Aorta (tissue), 5 donors: ENCODE data around the gene PPP2R5C. TPM values are rescaled to one million over a fixed set of nuclear protein-coding genes. Genes with fewer than 3 reads are reported as not detected.

Experiments used
- ATAC-seq: fragments of 200-7000 bp; cut with Tn5 transposase; one replicate; pipeline ENCODE4 v1.9.1; 2022; ENCODE audit warnings: moderate library complexity; ENCODE audit not compliant: low FRiP score
- DNase-seq, 2 donors: peaks; one replicate each; pipeline ENCODE4 v3.0.0-alpha.2; 2020
- H3K27ac ChIP-seq, 2 donors: one replicate each; pipeline ENCODE4 v1.5.1; 2013; ENCODE audit warnings: low read length in 2 of 2, mild to moderate bottlenecking in 2 of 2, moderate library complexity in 2 of 2, control low read depth in 1 of 2, inconsistent platforms in 1 of 2, low read depth in 1 of 2
- H3K27me3 ChIP-seq, 2 donors: one replicate each; pipeline ENCODE4 v1.6.1; 2013; ENCODE audit warnings: control low read depth in 1 of 2, low read length in 1 of 2, mild to moderate bottlenecking in 1 of 2, moderate library complexity in 1 of 2; ENCODE audit not compliant: insufficient read depth in 2 of 2, control insufficient read depth in 1 of 2
- H3K36me3 ChIP-seq, 2 donors: one replicate each; pipeline ENCODE4 v1.6.1; 2013; ENCODE audit warnings: control low read depth in 1 of 2, low read length in 1 of 2, mild to moderate bottlenecking in 1 of 2; ENCODE audit not compliant: insufficient read depth in 2 of 2, control insufficient read depth in 1 of 2
- H3K4me1 ChIP-seq, 2 donors: one replicate each; pipeline ENCODE4 v1.6.1; 2013; ENCODE audit warnings: low read length in 2 of 2, control low read depth in 1 of 2, mild to moderate bottlenecking in 1 of 2, moderate library complexity in 1 of 2; ENCODE audit not compliant: insufficient read depth in 2 of 2, control insufficient read depth in 1 of 2
- H3K4me3 ChIP-seq, 2 donors: one replicate each; pipeline ENCODE4 v1.5.1; 2013; ENCODE audit warnings: low read length in 2 of 2, control low read depth in 1 of 2, mild to moderate bottlenecking in 1 of 2
- H3K9me3 ChIP-seq: one replicate; pipeline ENCODE4 v1.6.1; 2013; ENCODE audit warnings: mild to moderate bottlenecking, low read length; ENCODE audit not compliant: control insufficient read depth
- WGBS, 2 donors: extraction: QIAGEN DNeasy Blood & Tissue Kit; methylation state at CpG; one replicate each; pipeline ENCODE4 v1.1.7; 2013; 5-methylcytosine and 5-hydroxymethylcytosine counted together
- intact Hi-C, 2 donors: fragments of 100-400 bp; cut with DNase I; formaldehyde crosslinking; loops; one replicate each; pipeline versions ENCODE4 v1.14.2 to v1.15.0; 2022
- polyA plus RNA-seq, 2 donors: library from polyadenylated mRNA; stranded (reverse); fragments of 200-250 nt; gene quantifications; one replicate each; pipeline ENCODE4 v1.2.3, GENCODE V29; 2013
- total RNA-seq, 2 donors: library from RNA; stranded (reverse); fragmentation: NEBNext Ultra II Directional; extraction: Animal tissue kit (Norgen Biotek cat#: 25700); gene quantifications; one replicate each; pipeline ENCODE4 v1.2.1, GENCODE V29; 2021
- donor health status: healthy with polysubstance abuse.
- donor health status: Bipolar disorder and iron deficiency.
- donor health status: DM: no; HTN: no; CAD: no.
- donor health status: DM: no; HTN: no; CAD: no.
- donor health status: DM: yes; HTN: yes; CAD: no.

Gene PPP2R5C
- total and polyA plus RNA-seq, 4 donors: 64.0 to 155 (median 115) TPM

DNA sequence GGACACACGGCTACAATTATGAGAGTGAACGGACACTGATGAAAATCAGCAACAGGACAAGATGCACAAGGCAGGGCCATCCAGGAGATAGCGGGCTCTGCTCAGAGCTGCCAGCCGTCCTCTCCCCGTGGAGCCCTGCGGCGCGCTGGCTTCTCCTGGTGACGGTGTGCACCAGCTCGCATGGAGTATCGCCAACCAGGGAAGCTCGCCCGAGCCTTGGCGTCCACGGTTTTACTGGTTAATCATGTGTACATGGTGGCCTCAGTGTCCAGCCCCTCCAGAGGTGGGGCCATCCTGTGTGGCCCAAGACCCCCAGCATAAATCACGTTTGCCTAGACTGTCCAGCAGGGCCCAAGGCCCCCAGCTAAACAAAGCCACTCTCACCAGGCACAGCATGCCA is 171.7 kb downstream of the PPP2R5C start:
- DNase-seq (peak; percentile 24 to 70), ATAC-seq (no peak)
- no peaks in the 10 kb centered on the region for H3K27me3 ChIP-seq

DNA sequence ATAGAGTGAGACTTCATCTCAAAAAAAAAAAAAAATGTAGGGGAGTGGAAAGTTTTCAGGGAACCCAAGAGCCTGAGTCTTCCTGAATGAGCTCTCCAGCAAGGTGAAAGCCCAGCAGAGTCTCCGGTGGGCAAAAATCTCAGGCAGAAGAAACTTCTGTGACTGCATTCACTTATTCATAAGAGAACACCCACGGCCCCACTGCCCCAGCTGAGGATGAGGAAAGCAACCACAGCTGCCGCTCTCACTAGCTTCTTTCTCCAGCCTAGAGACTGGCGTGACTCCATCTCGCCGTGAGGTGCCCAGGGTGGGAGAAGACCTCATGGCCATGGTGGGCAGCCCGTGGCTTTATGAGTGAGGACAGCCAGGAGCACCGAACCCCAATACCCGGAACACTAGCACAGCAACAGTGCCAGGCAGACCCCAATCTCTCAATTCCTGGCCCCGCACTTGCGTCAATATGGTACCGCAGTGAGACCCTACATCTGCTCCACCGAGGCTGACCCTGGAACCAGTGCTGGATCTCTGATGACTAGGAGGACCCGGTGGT is 173.2 kb downstream of the PPP2R5C start:
- ATAC-seq (no peak), DNase-seq (peak; percentile 33 to 57)
- H3K27me3 ChIP-seq: no peaks in the 10 kb centered on the region
- no peaks in the 10 kb centered on the region for H3K9me3 ChIP-seq
- H3K4me1 ChIP-seq: no peaks in the 10 kb centered on the region
- no peaks in the 10 kb centered on the region for H3K36me3 ChIP-seq
- no peak overlapping the region for H3K4me3 ChIP-seq
- intact Hi-C loops: no loop called here
- 92 to 94% methylated on average over 14 of the region's 14 CpGs for WGBS, 2 donors
- H3K27ac ChIP-seq: no peak overlapping the region

More for the DNA sequence above, 171.7 kb downstream of the PPP2R5C start:
- Histone ChIP-seq H3K9me3 (no peaks in the 10 kb centered on the region), H3K4me3 (no peak overlapping the region), H3K36me3 (no peaks in the 10 kb centered on the region), H3K27ac (no peak overlapping the region), H3K4me1 (no peaks in the 10 kb centered on the region)
- WGBS, 2 donors: 84 to 85% methylated on average over 16 of the region's 16 CpGs
- intact Hi-C loops: no loop called here

DNA sequence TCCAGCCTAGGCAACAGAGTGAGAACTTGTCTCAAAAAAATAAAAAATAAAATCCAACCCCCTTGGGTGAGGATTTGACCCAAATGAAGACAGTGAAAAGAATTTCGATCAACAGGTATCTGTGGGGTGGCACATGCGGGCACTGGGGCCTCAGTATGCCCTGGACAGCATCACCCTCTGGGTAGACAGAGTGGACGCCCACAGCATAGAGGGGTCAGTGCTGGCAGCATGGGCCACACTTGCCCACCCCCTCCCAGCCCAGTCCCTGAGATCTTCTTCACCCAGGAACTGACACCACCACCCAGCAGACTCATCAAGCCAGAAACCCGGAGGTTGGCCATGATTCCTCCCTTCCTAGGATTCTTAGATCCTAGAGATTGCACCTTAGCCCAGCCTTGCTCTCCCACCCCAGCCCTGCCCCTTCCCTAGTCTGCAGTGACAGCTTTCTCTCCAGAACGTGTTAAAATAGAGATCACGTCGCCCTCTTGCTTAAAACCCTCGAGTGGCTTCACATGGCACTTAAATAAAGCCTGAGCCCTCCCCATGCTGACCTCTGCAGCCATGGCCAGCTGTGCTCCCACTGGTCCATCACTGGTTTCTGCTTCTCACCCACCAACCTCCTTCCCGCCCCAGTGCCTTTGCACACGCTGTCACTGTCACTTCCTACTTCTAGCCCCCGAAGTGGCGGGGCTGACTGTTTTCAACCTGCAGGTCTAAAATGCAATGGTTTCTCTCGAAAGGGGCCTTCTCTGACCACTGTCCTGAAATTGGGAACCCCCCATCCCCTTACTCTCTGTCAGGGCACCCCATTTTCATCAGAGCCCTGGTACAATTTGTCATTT is 176.6 kb downstream of the PPP2R5C start:
- H3K27ac ChIP-seq: no peak overlapping the region
- no peaks in the 10 kb centered on the region for H3K4me1 ChIP-seq
- H3K4me3 ChIP-seq: no peak overlapping the region
- H3K36me3 ChIP-seq: no peaks in the 10 kb centered on the region
- ATAC-seq (no peak), DNase-seq (peak; percentile 32 to 57)
- intact Hi-C loops: no loop called here
- WGBS, 2 donors: 59% methylated on average over 13 of the region's 13 CpGs
- peaks cover 2% of the 10 kb centered on the region for H3K9me3 ChIP-seq
- peaks cover 0 to 4% of the 10 kb centered on the region in 2 donors for H3K27me3 ChIP-seq

GRCh38 chr14:101939646-101940170 is 178.2 kb downstream of the PPP2R5C start:
- intact Hi-C loops: no loop called here
- Histone ChIP-seq H3K27me3 (peaks cover 0 to 4% of the 10 kb centered on the region in 2 donors), H3K4me1 (no peaks in the 10 kb centered on the region), H3K4me3 (no peak overlapping the region), H3K27ac (no peak overlapping the region), H3K9me3 (peaks cover 2% of the 10 kb centered on the region), H3K36me3 (no peaks in the 10 kb centered on the region)
- 72 to 74% methylated on average over 5 of the region's 5 CpGs for WGBS, 2 donors
- DNase-seq (peak; percentile 5 to 24), ATAC-seq (no peak)

GRCh38 chr14:101944451-101944850 is 182.9 kb downstream of the PPP2R5C start:
- DNase-seq: peak in 1 of 2 donors; percentile 28
- peaks cover 2% of the 10 kb centered on the region for H3K9me3 ChIP-seq
- H3K4me3 ChIP-seq: no peak overlapping the region
- H3K36me3 ChIP-seq: no peaks in the 10 kb centered on the region
- ATAC-seq: no peak
- no peaks in the 10 kb centered on the region for H3K4me1 ChIP-seq
- WGBS, 2 donors: 58 to 70% methylated on average over 5 of the region's 5 CpGs
- peaks cover 0 to 4% of the 10 kb centered on the region in 2 donors for H3K27me3 ChIP-seq
- intact Hi-C loops: no loop called here
- H3K27ac ChIP-seq: no peak overlapping the region

GRCh38 chr14:101945171-101945570 is 183.7 kb downstream of the PPP2R5C start:
- Histone ChIP-seq H3K4me1 (no peaks in the 10 kb centered on the region), H3K27me3 (peaks cover 0 to 1% of the 10 kb centered on the region in 2 donors), H3K4me3 (no peak overlapping the region), H3K36me3 (no peaks in the 10 kb centered on the region), H3K27ac (no peak overlapping the region), H3K9me3 (peaks cover 2% of the 10 kb centered on the region)
- intact Hi-C loops: loop anchor here in 1 of 2 donors (5.0 kb wide), 1 partner anchor 183 kb away; the partner anchor contains the start of gene PPP2R5C
- ATAC-seq (no peak), DNase-seq (no peak)
- WGBS, 2 donors: 8 to 11% methylated on average over 5 of the region's 5 CpGs

DNA sequence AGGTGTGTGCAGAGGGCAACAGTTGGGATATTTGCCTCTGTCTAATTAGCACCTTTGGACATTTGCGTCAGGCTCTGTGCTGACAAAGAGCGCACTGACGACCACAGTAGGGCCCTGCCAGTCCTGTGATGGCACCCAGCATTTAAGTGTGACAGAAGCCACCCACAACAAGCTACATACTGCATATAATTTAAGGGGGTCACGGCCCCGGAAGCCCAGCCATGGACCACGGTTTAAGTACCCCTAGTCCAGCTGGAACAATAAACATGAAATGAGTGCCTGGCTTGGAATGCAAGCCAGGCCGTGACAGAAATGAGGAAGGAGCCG is 186.0 kb downstream of the PPP2R5C start:
- peak overlapping the region; percentile 20 to 45 for H3K4me3 ChIP-seq
- WGBS, 2 donors: 9 to 10% methylated on average over 8 of the region's 8 CpGs
- peak overlapping the region; percentile 53 to 65 for H3K27ac ChIP-seq
- ATAC-seq: peak; percentile 6
- H3K4me1 ChIP-seq: no peaks in the 10 kb centered on the region
- no peak for DNase-seq
- intact Hi-C loops: loop anchor here in 1 of 2 donors (5.0 kb wide), 1 partner anchor 185 kb away; the partner anchor contains the start of gene PPP2R5C
- H3K36me3 ChIP-seq: no peaks in the 10 kb centered on the region
- H3K9me3 ChIP-seq: no peaks in the 10 kb centered on the region
- no peaks in the 10 kb centered on the region for H3K27me3 ChIP-seq

GRCh38 chr14:101947904-101948665 is 186.6 kb downstream of the PPP2R5C start:
- Histone ChIP-seq H3K27ac (peak overlapping the region; percentile 53 to 91), H3K4me3 (peak overlapping the region; percentile 45 to 49), H3K36me3 (no peaks in the 10 kb centered on the region), H3K4me1 (no peaks in the 10 kb centered on the region), H3K27me3 (no peaks in the 10 kb centered on the region), H3K9me3 (no peaks in the 10 kb centered on the region)
- 0 to 1% methylated on average over 53 of the region's 53 CpGs for WGBS, 2 donors
- DNase-seq (peak; percentile 100), ATAC-seq (peak; percentile 99)
- intact Hi-C loops: loop anchor here in 1 of 2 donors (5.0 kb wide), 1 partner anchor 186 kb away; the partner anchor contains the start of gene PPP2R5C
